K562 (cell line): ENCODE data around the gene NKD1. TPM values are rescaled to one million over a fixed set of nuclear protein-coding genes. Genes with fewer than 3 reads are reported as not detected.

Experiments
- ATAC-seq: fragments of 200-7000 bp; cut with Tn5 transposase; 3 replicates; pipeline ENCODE4 v1.9.1; 2020; ENCODE audit warnings: moderate library complexity
- BruUV-seq: library from RNA; stranded (reverse); fragments of 400-500 nt; replicated peaks from 2 replicates; lab custom pipeline; 2021; lab: Mats Ljungman, UMichigan
- CTCF ChIA-PET: fragments of 300-600 bp; formaldehyde crosslinking; extraction: SDS; loops from one replicate; lab custom pipeline; 2021; ENCODE audit warnings: low intra/inter-chr PET ratio; lab: Yijun Ruan, JAX
- POLR2A ChIA-PET: fragments of 300-600, 350-650 bp; sonication (Branson Sonifier 250); formaldehyde crosslinking; extraction: SDS; loops from one replicate; lab custom pipeline; 2021; ENCODE audit warnings: antibody characterized with exemption, inconsistent platforms; lab: Yijun Ruan, JAX
- DNase-seq, 4 experiments: peaks; one replicate each; pipeline versions ENCODE4 v3.0.0 to v3.0.0-alpha.2; 2011 to 2018; ENCODE audit warnings: low spot score in 3 of 4, mixed read lengths in 3 of 4; ENCODE audit errors: extremely low read depth in 1 of 4
- FAIRE-seq: peaks from 2 replicates; lab custom pipeline; 2011; peaks lifted over from hg19 to GRCh38; lab: Jason Lieb, UNC
- H2AFZ ChIP-seq: 2 replicates; pipeline ENCODE4 v1.6.0; 2011; ENCODE audit warnings: low read depth, low read length, control low read depth, inconsistent platforms
- H3K27ac ChIP-seq: fragments of 200-600 bp; 3 replicates; pipeline ENCODE4 v1.8.0; 2011; ENCODE audit warnings: low read depth, mild to moderate bottlenecking, control low read depth, inconsistent platforms, low read length, moderate library complexity, mixed read lengths; ENCODE audit errors: extremely low read depth
- H3K27me3 ChIP-seq, 2 experiments: fragments of 300-600 bp in 1 of 2; 2 replicates in 1 of 2; 3 replicates in 1 of 2; pipeline versions ENCODE4 v1.6.0 to v1.8.0; 2011; ENCODE audit warnings: inconsistent platforms in 2 of 2, low read length in 2 of 2, mild to moderate bottlenecking in 1 of 2, mixed read lengths in 1 of 2, moderate library complexity in 1 of 2; ENCODE audit not compliant: control insufficient read depth in 2 of 2, insufficient read depth in 2 of 2
- H3K36me3 ChIP-seq: fragments of 300-600 bp; 3 replicates; pipeline ENCODE4 v1.8.0; 2011; ENCODE audit warnings: mild to moderate bottlenecking, low read length, inconsistent platforms; ENCODE audit not compliant: control insufficient read depth, insufficient read depth
- H3K4me1 ChIP-seq, 2 experiments: fragments of 200-600 bp in 1 of 2; replicated peaks in 1 of 2; 2 replicates in 1 of 2; 3 replicates in 1 of 2; pipeline versions ENCODE4 v1.5.1 to v1.8.0; 2011; ENCODE audit warnings: inconsistent platforms in 2 of 2, low read length in 2 of 2, mild to moderate bottlenecking in 1 of 2, mixed read lengths in 1 of 2, moderate library complexity in 1 of 2; ENCODE audit not compliant: control insufficient read depth in 2 of 2, insufficient read depth in 2 of 2
- H3K4me2 ChIP-seq: 2 replicates; pipeline ENCODE4 v1.6.1; 2011; ENCODE audit warnings: low read length, control low read depth, inconsistent platforms, mixed read lengths; ENCODE audit not compliant: insufficient read depth
- H3K4me3 ChIP-seq: fragments of 200-600 bp; sonication (generic), shearing (Covaris generic); 2 replicates; pipeline ENCODE4 v1.5.1; 2016; ENCODE audit warnings: control low read depth, inconsistent platforms
- H3K79me2 ChIP-seq: fragments of 200-600 bp; 3 replicates; pipeline ENCODE4 v1.8.0; 2011; ENCODE audit warnings: low read length, inconsistent platforms; ENCODE audit not compliant: control insufficient read depth, insufficient read depth
- H3K9ac ChIP-seq, 2 experiments: 2 replicates each; pipeline versions ENCODE4 v1.6.0 to v1.6.1; 2011; ENCODE audit warnings: low read depth in 2 of 2, low read length in 2 of 2, control low read depth in 1 of 2, inconsistent platforms in 1 of 2, mild to moderate bottlenecking in 1 of 2, mixed read lengths in 1 of 2; ENCODE audit not compliant: insufficient read depth in 1 of 2
- H3K9me1 ChIP-seq: one replicate; pipeline ENCODE4 v1.6.0; 2011; ENCODE audit warnings: inconsistent platforms, mild to moderate bottlenecking, low read length, moderate library complexity; ENCODE audit not compliant: control insufficient read depth, insufficient read depth
- H3K9me3 ChIP-seq: replicated peaks from 2 replicates; pipeline ENCODE4 v1.5.1; 2011; ENCODE audit warnings: low read depth, low read length, inconsistent platforms; ENCODE audit not compliant: control insufficient read depth, insufficient read depth
- H4K20me1 ChIP-seq: replicated peaks from 2 replicates; pipeline ENCODE4 v1.6.1; 2011; ENCODE audit warnings: low read length, inconsistent platforms, mixed read lengths; ENCODE audit not compliant: control insufficient read depth, insufficient read depth
- POLR3G ChIP-seq: IDR thresholded peaks from 2 replicates; pipeline ENCODE4 v1.6.1; 2011; ENCODE audit not compliant: insufficient read length, insufficient replicate concordance; ENCODE audit errors: extremely low read depth
- SRSF9 ChIP-seq: fragments of 200-400 bp; formaldehyde crosslinking; IDR thresholded peaks from 2 replicates; pipeline ENCODE4 v1.6.1; 2017; ENCODE audit warnings: low read depth, low read length, borderline replicate concordance
- ZNF316 ChIP-seq: fragments of 450-650 bp; IDR thresholded peaks from 2 replicates; pipeline ENCODE4 v1.6.1; 2016
- WGBS: fragments of 100-300 bp; shearing (Covaris generic); methylation state at CpG from one replicate; pipeline ENCODE4 v1.1.6; 2016; ENCODE audit warnings: low coverage, mixed read lengths; ENCODE audit not compliant: insufficient coverage; ENCODE audit errors: missing lambda C conversion rate; 5-methylcytosine and 5-hydroxymethylcytosine counted together
- in situ Hi-C: fragments of 300-500 bp; cut with MboI; formaldehyde crosslinking; loops from 4 replicates; pipeline ENCODE4 v1.15.0; 2018; ENCODE audit warnings: inconsistent platforms, mixed read lengths
- intact Hi-C: fragments of 100-400 bp; cut with micrococcal nuclease; formaldehyde crosslinking; loops from 2 replicates; pipeline ENCODE4 v1.14.2; 2022
- polyA plus RNA-seq, 8 experiments: library from polyadenylated mRNA; depleted of rRNA in 4 of 8; stranded (reverse) in 5 of 8; unstranded in 3 of 8; fragments of >200 nt; fragmentation: Nextera tagmentation in 2 of 8; fragmentation: Illumina TruSeq in 1 of 8; extraction: Ambion mirVana in 2 of 8; extraction: Trizol in 1 of 8; gene quantifications; 2 replicates each; pipeline versions ENCODE4 v1.2.1 to v1.2.3, GENCODE V29; 2011 to 2014; ENCODE audit warnings: inconsistent platforms in 1 of 8, missing spikeins in 1 of 8
- total RNA-seq, 7 experiments: library from RNA; depleted of rRNA in 6 of 7; stranded (reverse); fragments of >200 nt in 6 of 7; fragmentation: Illumina TruSeq in 2 of 7; extraction: Trizol in 2 of 7; gene quantifications; 2 replicates each; pipeline versions ENCODE4 v1.2.1 to v1.2.3, GENCODE V29; 2011 to 2021; ENCODE audit warnings: low replicate concordance in 1 of 7
- TF ChIP-seq, protein P1 (sequence below), 2 experiments: fragments of 450-650 bp; IDR thresholded peaks; 2 replicates each; pipeline ENCODE4 v1.6.1; 2018; ENCODE audit warnings: mild to moderate bottlenecking in 2 of 2, low read depth in 1 of 2; ENCODE audit not compliant: partially characterized antibody in 2 of 2
- TF ChIP-seq, protein P2 (sequence below): conservative IDR thresholded peaks from 2 replicates; pipeline ENCODE4 v1.6.1; 2011; ENCODE audit warnings: low read depth, mild to moderate bottlenecking, low read length; ENCODE audit not compliant: control insufficient read depth

The NKD1 gene
- total and polyA plus RNA-seq, 9 of the 15 experiments (the other 6 are each of a cell fraction or from before 2014, with no cell fraction given) = under 0.01 to 0.24 (median 0.04) TPM; not detected in 2

DNA sequence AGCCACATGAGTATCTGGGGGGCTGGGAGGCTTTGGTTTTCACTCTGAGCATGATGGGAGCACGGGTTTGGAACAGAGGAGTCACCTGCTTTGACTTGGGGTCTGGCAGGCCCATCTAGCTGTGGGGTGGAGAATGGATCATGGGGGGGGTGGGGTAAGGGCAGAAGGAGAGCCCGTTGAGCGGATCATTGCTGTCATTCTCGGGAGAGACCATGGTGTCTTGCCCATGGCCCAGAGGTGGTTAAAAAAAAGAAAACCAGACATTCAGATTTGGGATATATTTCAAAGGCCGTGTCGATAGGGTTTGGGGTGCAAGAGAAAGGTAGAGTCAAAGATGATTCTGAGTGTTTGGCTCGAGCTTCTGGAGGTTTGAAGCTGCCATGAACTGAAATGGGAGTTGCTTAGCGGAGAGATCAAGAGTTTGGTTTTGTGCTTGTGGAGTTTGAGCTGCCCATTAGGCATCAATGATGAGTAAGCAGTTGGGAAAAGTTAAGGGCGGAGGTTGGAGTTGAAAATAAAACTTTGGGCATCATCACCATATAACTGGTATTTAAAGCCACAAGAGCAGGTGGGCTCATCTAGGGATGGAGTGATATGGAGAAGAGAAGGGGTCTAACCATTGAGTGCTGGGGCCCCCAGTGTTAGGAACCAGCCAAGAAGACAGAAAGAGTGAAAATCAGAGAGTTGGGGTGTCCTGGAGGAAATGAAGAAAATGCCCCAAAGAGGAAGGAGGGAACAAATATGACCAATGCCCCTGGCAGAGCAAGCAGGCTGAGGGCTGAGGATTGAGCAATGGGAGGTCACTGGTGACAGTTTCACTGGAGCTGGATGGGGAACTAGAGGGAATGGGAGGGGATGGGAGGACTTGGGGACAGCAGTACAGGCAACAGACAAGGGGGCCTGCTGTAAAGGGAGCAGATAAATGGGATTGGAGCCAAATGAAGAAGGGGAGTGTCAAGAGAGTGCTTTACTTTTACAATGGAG, 147.1 kb downstream of the NKD1 start (continued):
- TF ChIP-seq, protein P1, sequence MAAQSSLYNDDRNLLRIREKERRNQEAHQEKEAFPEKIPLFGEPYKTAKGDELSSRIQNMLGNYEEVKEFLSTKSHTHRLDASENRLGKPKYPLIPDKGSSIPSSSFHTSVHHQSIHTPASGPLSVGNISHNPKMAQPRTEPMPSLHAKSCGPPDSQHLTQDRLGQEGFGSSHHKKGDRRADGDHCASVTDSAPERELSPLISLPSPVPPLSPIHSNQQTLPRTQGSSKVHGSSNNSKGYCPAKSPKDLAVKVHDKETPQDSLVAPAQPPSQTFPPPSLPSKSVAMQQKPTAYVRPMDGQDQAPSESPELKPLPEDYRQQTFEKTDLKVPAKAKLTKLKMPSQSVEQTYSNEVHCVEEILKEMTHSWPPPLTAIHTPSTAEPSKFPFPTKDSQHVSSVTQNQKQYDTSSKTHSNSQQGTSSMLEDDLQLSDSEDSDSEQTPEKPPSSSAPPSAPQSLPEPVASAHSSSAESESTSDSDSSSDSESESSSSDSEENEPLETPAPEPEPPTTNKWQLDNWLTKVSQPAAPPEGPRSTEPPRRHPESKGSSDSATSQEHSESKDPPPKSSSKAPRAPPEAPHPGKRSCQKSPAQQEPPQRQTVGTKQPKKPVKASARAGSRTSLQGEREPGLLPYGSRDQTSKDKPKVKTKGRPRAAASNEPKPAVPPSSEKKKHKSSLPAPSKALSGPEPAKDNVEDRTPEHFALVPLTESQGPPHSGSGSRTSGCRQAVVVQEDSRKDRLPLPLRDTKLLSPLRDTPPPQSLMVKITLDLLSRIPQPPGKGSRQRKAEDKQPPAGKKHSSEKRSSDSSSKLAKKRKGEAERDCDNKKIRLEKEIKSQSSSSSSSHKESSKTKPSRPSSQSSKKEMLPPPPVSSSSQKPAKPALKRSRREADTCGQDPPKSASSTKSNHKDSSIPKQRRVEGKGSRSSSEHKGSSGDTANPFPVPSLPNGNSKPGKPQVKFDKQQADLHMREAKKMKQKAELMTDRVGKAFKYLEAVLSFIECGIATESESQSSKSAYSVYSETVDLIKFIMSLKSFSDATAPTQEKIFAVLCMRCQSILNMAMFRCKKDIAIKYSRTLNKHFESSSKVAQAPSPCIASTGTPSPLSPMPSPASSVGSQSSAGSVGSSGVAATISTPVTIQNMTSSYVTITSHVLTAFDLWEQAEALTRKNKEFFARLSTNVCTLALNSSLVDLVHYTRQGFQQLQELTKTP (IDR thresholded peaks at IDR 0.05; ENCODE audit: low read depth in 1 of 2, partially characterized antibody in 2 of 2) = no peak

DNA sequence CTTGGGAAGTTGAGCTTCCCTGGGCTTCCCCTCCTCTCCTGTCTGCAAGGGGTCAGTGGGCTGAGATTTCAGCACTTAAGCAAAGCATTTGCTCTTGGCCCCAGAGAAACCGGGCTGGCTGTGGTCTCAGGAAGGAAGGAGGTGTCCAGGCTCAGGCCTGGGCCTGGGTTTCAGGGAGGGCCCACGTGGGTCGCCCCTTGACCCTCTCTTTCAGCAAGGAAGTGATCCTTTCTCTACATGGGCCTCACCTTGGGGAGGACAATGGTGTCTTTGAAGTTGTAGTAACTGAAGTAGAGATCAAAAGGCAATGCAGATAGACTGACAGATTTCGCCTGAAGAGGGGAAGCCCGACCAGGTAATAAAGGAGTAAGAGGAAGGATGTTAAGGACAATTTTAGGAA, 147.9 kb downstream of the NKD1 start:
- in situ Hi-C loops = no loop called here
- ChIA-PET CTCF (no interaction called here), POLR2A (no interaction called here)
- intact Hi-C loops = no loop called here
- no peak for DNase-seq
- no peak for TF ChIP-seq ZNF316
- TF ChIP-seq POLR3G = no peak
- TF ChIP-seq, protein P2, sequence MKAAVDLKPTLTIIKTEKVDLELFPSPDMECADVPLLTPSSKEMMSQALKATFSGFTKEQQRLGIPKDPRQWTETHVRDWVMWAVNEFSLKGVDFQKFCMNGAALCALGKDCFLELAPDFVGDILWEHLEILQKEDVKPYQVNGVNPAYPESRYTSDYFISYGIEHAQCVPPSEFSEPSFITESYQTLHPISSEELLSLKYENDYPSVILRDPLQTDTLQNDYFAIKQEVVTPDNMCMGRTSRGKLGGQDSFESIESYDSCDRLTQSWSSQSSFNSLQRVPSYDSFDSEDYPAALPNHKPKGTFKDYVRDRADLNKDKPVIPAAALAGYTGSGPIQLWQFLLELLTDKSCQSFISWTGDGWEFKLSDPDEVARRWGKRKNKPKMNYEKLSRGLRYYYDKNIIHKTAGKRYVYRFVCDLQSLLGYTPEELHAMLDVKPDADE = no peak
- no peak for TF ChIP-seq SRSF9
- Histone ChIP-seq H2AFZ (no peak overlapping the region), H3K27ac (no peak overlapping the region), H3K27me3 (peaks cover 0 to 33% of the 10 kb centered on the region in 2 experiments; a peak in 3 of 5 replicates), H4K20me1 (no peaks in the 10 kb centered on the region; the same call in 1 of the 2 replicates), H3K9ac (no peak overlapping the region), H3K79me2 (no peaks in the 10 kb centered on the region), H3K4me2 (no peak overlapping the region), H3K4me3 (no peak overlapping the region), H3K4me1 (peaks cover 9 to 15% of the 10 kb centered on the region in 2 experiments; a peak in 4 of 5 replicates), H3K36me3 (no peaks in the 10 kb centered on the region), H3K9me3 (no peaks in the 10 kb centered on the region), H3K9me1 (no peaks in the 10 kb centered on the region)
- BruUV-seq = no TSS peak
- no peak for FAIRE-seq
- no peak for ATAC-seq
- WGBS = 5% methylated on average over 3 of the region's 5 CpGs
